Ovary (tissue), 3 donors: ENCODE measurements around the gene ZNG1A.
"Not testable (repeated sequence)": the region's sequence is repeated elsewhere in the genome, so short reads cannot be mapped to it uniquely, and the experiment has no call there.

Source experiments
- CTCF ChIP-seq, 3 donors: fragments of 450-650 bp in 2 of 3; fragments of 200-600 bp in 1 of 3; IDR thresholded peaks; one replicate each; pipeline versions ENCODE4 v1.5.1 to v1.8.0; 2016 to 2022; ENCODE audit warnings: antibody characterized with exemption in 3 of 3, mild to moderate bottlenecking in 1 of 3
- EP300 ChIP-seq: sonication (generic); formaldehyde crosslinking; IDR thresholded peaks from one replicate; pipeline ENCODE4 v1.6.1; 2017; ENCODE audit warnings: antibody characterized with exemption
- POLR2A ChIP-seq: fragments of 450-650 bp; IDR thresholded peaks from one replicate; pipeline ENCODE4 v1.6.1; 2017; ENCODE audit warnings: antibody characterized with exemption, mild to moderate bottlenecking, moderate library complexity
- donor health status: DM: no; HTN: no; CAD: no.

- TF ChIP-seq CTCF (IDR thresholded peaks at IDR 0.05); POLR2A; EP300: not testable (repeated sequence)
Observed at GRCh38 chr9:87105-87504, 91.8 kb downstream of the ZNG1A start.
